Stimulated activated CD4-positive, alpha-beta T cell treated with anti-CD3 and anti-CD28 coated beads, Interleukin-1b, Interleukin-23, amount 100 ng/mL, for 1 hour (primary cell): ENCODE results near the gene ILKAP.

ENCODE experiments used
- DNase-seq, 2 donors: peaks; one replicate each; pipeline ENCODE4 v3.0.0-alpha.2; 2020; ENCODE audit warnings: low read depth in 2 of 2

Gene ILKAP

GRCh38 chr2:238123991-238124470 lies 79.5 kb downstream of the ILKAP start:
- DNase-seq, result no peak

GRCh38 chr2:238123218-238123971 lies 80.1 kb downstream of the ILKAP start:
- no peak for DNase-seq

- DNase-seq, result no peak
Observed at GRCh38 chr2:238122287-238123217, 80.9 kb downstream of the ILKAP start.

DNA sequence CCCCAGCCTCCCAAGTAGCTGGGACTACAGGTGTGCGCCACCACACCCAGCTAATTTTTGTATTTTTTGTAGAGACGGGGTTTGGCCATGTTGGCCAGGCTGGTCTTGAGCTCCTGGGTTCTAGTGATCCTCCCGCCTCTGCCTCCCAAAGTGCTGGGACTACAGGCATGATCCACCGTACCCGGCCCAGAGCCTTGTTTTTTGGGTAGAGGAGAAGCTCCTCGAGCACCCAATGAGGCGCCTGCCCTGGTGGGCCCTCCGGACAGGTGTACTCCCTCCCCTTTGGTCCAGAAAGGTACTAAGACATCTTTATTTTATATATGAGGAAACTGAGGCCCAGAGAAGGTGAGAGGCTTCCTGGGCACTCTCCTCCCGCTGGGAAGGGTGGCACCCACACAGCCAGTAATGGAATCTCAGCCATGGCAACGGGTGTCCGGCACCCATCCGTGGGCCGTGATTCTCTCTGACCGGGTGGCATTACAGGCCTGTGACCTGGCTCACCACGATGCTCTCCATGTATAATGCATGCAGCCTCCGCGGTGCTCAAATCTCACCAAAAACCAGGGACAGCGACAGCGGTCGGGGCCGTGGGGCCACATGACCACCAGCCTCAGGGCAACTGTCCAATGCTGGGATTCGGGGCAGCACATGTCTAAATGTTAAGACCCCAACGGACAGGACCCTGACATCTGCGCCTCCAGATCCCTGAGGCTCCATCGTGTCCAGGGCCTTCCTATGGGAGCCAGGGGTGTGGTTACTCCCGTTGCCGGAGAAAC lies 81.8 kb downstream of the ILKAP start:
- no peak for DNase-seq

DNA sequence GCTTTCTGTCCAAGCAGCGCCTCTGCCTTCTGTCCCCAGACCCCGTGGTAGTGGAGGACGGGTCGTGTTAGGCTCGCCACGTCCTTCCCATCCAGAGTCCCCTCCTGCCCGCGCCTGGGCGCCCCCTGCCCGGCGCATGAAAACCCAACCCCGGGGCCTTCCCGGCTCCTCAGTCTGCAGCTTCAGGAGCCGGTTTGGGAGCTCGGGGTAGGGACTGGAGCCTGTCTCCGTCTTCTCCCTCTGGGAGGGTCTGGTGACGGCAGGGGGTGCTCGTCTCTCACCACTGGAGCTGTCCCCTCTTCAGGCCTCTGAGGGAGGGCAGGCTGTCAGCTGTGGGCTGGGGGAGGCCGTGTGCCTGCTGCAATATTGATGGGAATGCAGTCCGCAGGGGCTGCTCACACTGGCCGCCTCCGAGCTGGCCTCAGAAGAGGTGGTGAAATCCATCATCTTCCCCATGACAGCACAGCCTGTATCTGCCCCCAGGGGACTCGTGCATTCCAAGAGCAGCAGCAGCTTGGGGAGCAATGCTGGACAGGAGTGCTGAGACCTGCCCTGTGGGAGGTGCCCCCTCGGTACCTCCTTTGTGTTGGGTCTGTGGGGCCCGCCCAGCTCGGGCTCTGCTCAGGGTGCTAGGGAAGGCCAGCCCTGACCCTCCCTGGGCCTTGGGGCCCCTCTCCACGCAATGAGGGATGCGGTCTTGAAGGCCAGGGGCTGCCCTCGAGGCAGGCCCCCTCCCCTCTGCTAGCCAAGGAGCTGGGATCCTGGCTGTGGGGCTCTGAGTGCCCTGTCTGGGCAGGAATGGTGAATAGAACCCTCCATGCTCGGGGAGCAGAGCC lies 82.8 kb downstream of the ILKAP start:
- no peak for DNase-seq
